OCI-M1 (cell line): Measurements from ENCODE around the gene EIF4G1.

Source experiments
- DNase-seq: peaks from one replicate; lab custom pipeline; 2025; lab: John Stamatoyannopoulos, UW

EIF4G1 gene

DNA sequence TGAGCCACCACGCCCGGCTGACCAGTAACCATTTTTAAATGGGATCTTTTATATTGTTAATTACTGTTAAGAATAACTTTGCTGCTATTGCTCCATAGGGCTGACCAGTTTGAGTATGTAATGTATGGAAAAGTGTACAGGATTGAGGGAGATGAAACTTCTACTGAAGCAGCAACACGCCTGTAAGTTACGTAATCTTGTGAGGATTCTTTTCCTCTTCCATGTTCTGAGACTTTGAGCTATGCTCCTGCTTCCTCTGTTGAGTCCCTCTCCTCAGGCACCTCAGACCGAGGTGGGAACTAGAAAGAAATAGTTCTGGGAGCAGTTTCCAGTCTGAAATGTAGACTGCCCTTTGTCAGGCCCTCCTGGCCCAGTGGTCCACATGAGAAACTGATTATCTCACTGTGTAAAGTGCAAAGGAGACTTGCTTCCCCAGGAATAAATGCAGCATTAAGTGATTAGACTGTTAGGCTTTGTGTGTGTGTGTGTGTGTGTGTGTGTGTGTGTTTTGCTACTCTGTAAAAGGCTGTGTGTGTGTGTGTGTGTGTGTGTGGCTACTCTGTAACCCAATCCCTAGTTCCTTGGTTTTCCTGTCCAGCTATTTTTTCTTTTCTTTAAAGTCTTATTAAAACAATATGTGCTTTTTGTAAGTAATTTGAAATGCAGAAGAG is 52.3 kb downstream of the EIF4G1 start:
- DNase-seq = no peak

DNA sequence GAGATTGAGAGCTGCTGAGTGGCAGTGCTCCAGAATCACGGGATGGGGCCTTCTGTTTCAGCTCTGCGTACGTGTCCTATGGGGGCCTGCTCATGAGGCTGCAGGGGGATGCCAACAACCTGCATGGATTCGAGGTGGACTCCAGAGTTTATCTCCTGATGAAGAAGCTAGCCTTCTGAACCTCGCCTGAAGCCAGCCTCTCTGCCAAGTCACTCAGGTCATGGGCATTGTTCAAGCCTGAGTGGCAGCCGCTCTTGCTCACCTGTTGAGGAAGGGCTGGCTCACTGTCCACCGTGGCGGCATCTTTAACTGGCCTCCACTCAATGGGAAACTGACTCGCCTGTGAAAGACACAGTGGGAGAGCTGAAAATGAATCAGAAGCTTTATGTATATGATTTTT is 53.7 kb downstream of the EIF4G1 start:
- DNase-seq = no peak

DNA sequence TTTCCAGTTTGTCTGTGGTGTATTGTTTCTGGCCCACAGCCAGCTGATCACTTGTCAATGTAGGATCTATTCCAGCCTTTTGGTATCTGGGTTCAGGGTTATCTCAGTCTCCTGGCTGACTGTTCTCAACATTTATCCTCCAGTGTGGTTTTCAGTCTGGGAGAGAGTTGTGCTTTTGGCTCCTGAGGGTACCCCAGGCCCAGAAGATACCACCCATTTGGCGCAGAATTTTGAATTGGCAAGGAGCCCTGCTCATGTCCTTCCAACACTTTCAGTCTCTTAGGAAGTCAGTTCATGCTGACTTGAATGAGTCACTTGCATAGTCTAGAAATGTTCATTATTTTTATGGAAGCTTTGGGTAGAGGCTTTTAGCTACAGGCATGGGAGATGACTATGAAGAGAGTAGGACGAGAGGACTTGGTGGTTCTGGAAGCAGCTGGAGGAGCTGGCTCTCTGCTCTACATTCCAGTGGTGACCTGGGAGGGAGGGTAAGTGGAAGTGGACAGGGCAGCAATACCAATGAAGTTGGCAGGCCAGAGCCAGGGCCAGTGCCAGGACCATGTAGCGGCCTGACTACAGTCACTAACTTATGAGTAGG is 54.3 kb downstream of the EIF4G1 start:
- DNase-seq = no peak

DNA sequence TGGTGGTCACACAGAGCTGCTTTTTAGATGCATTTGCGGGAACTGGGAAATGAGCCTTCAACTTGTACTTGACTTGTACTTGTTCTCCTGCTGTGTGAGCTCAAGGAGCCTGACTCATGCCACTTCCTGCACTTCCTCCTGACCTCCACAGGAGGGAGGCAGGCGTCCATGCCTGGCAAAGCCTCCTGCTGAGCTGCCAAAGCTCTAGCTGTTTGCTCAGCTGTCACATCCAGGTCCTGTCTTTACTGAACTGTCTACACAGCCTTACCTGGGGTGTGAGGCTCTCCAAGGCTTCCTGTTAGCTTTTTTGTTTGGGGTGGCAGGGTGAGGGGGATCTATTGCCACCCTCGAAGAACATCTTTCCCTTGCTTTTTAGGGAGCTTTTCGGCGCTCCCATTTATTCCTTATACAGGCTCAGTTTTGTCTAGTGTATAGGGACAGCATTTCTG is 57.2 kb downstream of the EIF4G1 start:
- peak; percentile 67 for DNase-seq

DNA sequence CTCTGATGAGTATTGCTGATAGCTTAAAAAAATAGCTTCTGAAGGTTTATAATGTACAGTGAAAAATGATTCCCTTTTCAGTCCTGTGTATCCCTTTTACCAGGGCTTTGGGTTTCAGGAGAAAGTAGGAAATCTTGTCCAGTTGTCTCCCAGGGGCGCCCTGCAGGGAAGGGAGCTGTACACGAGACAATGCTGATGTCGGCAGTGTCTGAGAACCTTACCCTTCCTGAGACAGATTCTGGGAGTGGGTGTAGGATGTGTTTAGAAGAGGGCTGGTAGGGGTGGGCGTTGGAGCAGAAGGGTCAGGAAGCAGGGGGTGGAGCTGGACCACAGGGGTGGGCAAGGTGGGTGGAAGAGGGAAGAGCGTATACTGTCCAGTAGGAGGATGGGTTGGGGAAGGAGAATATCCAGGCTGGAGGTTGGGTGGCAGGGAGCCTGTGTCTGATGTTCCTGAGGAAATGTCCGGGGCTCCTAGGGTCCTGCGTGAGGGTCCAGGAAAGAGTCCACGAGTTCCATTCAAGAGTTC is 58.0 kb downstream of the EIF4G1 start:
- DNase-seq = no peak

DNA sequence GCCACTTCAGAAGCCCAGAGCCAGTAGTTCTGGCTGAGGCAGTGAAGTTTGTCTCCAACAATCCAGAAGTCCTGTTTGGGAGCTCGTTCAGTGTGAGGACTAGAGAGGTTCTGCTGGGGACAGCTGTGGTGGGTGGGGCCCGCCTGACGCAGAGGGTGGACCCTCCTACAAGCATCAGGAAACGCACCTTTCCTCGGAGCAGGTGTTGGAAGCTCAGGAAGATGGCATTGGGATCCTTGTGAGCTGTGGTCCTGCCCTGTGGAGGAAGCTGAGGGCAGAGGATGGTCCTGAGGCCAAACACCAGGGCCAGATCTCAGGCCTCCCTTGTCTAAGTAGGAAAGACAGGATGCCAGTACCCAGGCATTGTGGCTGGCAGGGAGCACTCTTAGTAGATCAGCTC is 58.5 kb downstream of the EIF4G1 start:
- no peak for DNase-seq

DNA sequence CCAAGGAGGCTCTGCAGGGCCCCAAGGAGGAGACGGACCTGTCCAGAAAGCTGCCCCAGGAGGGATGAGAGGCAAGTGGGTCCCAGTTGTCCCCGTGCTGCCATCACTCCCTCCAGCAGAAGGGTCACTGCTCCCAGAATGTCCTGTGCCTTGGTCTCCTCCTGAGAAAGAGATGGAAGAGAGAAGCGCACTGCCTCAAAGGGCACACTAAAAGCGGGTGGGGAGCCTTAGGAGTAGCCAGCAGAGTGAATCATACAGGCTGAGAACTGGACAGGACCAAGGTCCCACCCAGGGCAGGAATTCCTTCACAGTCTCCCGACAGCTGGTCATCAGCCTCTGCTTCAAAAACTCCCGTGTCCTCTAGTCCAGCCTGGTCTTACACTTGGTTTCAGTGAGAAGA is 59.0 kb downstream of the EIF4G1 start:
- DNase-seq = no peak

DNA sequence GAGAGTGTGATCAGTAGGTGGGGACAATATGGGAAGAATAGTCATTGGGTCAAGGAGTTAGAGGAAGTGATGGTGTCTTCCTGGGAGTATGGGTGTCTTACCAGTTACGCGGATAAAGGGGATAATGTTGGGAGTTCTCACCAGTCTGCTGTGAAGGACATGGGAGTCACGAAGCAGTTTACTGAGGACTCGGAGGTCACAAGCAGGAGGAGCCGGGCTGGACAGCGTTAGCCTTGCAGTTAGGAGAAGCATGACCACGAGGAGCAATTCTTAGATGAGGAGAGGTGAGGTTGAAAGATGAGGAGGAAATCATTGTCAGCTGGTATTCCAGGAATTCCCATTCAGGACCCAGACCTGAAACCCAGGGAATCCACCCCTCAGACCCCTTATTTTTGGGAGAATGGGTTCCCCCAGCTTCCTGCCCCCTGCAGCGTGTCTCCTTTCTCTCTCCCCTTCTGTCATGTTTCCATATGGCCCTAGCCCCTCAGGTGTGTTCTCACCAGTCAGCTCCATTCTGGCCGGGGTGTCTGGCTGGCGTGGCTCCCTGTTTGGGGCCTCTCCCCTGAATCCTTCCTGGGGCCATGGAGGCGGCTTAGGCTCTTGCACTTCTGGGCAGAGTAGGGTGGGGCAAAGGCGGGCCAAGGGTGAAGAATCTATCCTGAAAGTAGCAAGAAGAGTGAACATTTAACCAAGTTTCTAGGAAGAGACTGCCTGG is 61.5 kb downstream of the EIF4G1 start:
- no peak for DNase-seq

DNA sequence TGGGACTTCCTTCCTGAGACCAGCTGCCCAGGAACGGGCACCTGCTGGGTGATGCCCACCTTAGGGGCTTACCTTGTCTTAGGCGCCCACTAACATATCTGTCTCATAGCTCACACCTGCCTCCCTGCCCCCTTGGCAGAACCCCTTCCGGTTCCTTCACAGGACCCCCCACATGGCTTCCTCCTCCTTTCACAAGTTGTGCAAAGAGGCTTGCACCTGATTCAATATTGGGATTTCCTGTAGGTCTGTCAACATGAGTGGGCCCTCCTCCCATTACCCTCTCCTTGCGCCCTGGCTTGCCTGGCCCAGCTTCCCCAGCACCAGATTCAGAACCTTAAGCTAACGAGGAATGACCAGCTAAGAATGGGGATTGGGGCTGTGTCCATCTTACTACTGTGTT is 63.0 kb downstream of the EIF4G1 start:
- DNase-seq = no peak

DNA sequence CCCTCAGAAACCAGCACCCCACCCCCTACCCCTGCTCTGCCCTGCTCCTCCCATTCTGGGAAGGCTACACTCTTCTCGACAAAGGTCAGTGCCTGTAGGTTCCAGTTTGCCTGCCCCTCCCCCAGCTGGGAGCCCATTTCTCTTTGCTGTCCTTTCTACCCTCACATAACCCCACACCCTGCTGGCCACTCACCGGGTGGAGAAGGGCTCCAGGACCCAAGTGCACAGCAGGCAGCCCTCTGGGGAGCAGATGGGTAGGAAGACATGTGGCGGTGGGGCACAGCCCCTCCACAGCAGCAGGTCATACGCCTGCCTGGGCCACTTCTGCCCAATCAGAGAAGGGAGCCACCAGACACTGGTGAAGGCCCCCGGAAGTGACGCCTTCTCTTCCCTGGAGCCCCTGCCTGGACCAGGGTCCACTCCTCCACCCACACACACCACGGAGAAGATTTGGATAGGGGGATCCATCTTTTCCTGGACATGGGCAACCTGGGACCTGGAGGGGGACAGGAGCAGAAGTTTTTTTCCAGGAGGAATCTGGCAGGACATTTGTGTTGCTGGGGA is 63.6 kb downstream of the EIF4G1 start, which contains the start of gene THPO:
THPO (minus strand) TSS at position 326 of the 564 bp plus-strand sequence. CDS start 1,948 bp downstream, outside the sequence.
- peak; percentile 66 for DNase-seq

DNA sequence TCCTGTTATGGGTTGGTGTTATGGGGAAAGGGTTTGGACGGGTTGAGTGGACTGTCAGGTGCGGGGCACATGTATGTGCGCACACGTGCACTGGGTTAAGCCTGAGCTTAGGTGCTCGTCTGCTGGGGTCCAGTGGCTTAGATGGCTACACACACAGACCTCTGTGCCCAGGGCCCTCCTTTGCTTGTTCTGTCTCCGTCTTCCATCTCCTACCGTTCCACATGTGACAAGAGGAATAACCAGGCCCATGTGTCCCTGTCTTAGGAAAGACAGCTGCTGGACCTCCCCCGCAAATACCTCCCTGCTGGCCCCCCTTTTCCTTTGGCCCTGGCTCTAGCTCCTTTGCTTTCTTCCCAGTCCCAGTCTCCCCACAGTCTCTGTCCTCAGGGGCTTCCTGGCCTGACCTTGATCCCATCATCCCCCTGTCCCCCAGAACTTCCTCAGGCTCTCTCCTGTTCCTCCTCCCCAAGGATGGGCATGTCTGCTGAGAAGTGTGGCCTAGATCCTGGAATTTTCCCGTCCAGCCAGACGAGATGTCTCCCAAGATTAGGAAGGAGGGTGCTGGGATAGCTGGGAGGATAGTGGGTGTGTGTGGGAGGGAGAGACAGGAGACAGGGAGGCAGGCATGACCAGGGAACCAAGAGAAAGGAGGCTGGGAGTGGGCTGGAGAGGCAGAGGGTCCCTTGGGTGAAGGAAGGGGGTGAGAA is 64.4 kb downstream of the EIF4G1 start:
- no peak for DNase-seq

DNA sequence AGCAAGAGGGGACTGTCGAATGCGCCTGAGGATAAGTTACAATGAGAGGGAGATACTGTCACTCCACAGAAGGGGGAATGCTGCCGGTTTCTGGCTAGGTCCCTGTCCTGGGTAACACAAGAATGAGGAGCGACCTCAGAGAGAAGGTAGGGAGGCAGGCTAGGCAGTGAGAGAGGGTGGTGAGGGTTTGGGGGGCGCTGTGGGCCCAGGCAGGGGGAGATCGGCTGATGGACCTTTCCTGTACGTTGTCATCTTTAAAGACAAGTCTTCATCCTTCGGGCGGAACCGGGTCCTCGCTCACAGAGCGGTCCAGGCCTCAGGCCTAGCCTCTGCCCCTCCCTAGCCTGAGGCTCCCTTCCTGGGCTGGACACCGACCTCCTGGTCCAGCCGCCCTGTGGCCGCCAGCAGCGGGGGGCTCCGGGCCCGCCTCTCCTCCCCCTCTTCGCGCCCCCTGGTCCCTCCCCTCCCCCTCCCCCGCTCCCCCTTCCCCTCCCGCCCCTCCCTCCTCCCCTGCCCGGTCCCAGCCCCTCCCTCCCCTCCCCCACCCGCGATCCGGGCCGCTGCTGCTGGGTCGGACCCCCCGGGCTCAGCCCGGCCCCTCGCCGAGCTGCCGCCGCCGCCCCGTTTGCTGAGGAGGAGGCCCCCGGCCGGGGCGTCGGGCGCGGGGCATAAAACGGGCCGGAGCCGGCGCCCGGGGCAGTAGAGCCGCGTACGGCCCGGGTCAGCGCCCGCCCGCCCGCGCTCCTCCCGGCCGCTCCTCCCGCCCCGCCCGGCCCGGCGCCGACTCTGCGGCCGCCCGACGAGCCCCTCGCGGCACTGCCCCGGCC is 65.2 kb downstream of the EIF4G1 start, which contains the start of gene CHRD:
CHRD (plus strand) TSS at position 697 of the 827 bp plus-strand sequence. CDS start 265 bp downstream, outside the sequence.
- no peak for DNase-seq

DNA sequence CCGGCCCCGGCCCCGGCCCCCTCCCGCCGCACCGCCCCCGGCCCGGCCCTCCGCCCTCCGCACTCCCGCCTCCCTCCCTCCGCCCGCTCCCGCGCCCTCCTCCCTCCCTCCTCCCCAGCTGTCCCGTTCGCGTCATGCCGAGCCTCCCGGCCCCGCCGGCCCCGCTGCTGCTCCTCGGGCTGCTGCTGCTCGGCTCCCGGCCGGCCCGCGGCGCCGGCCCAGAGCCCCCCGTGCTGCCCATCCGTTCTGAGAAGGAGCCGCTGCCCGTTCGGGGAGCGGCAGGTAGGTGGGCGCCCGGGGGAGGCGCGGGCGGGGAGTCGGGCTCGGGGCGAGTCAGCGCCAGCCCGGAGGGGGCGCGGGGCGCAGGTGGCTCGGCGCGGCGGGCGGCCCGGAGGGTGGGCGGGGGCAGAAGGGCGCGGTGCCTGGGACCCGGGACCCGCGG is 65.8 kb downstream of the EIF4G1 start:
- peak; percentile 9 for DNase-seq

DNA sequence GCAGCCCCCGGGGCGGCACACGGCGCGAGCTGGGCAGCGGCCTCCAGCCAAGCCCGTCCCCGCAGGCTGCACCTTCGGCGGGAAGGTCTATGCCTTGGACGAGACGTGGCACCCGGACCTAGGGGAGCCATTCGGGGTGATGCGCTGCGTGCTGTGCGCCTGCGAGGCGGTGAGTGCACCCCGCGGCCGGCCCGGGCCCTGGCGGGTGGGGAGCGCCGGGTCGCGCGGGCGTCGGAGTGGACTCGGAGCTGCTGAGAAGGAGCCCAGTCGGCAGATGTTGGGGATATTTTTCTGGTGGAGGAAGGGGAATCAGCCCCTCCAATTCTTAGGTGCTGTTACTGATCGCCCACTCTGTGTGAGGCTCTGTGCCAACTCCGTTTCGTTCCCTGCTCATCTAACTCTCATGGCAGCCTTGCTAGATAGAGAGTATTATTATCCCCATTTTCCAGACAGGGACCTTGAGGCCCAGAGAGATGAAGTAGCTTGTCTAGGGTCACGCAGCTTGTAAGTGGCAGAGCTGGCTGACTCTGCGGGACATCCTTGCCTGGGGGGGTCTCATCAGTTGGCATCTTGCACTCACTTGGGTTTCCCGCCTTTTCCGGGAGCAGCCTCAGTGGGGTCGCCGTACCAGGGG is 66.3 kb downstream of the EIF4G1 start:
- no peak for DNase-seq

DNA sequence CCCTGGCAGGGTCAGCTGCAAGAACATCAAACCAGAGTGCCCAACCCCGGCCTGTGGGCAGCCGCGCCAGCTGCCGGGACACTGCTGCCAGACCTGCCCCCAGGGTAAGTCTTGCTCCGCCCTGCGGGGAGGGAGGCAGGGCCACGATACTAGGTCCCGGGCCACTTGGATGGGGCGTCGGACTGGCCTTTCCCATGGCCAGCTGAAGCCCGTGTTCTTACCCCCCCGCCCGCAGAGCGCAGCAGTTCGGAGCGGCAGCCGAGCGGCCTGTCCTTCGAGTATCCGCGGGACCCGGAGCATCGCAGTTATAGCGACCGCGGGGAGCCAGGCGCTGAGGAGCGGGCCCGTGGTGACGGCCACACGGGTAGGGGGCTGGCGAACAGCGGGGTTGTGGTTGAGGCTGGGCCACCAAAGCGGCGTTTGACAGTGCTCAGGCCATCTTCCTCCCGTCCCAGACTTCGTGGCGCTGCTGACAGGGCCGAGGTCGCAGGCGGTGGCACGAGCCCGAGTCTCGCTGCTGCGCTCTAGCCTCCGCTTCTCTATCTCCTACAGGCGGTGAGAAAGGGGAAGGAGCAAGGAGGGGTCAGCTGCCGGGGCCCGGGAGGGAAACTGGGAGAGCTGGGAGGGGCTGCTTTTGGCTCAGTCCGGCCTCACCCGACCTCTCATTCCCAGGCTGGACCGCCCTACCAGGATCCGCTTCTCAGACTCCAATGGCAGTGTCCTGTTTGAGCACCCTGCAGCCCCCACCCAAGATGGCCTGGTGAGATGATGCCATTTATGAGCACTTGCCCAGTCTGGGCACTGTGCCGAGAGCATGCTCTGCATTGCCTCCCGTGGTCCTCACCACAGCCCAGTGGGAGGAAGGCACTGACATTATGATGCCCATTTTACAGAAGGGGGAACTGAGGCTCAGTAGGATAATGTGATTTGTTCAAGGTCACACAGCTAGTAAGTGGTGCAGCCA is 67.1 kb downstream of the EIF4G1 start:
- DNase-seq = peak; percentile 46

DNA sequence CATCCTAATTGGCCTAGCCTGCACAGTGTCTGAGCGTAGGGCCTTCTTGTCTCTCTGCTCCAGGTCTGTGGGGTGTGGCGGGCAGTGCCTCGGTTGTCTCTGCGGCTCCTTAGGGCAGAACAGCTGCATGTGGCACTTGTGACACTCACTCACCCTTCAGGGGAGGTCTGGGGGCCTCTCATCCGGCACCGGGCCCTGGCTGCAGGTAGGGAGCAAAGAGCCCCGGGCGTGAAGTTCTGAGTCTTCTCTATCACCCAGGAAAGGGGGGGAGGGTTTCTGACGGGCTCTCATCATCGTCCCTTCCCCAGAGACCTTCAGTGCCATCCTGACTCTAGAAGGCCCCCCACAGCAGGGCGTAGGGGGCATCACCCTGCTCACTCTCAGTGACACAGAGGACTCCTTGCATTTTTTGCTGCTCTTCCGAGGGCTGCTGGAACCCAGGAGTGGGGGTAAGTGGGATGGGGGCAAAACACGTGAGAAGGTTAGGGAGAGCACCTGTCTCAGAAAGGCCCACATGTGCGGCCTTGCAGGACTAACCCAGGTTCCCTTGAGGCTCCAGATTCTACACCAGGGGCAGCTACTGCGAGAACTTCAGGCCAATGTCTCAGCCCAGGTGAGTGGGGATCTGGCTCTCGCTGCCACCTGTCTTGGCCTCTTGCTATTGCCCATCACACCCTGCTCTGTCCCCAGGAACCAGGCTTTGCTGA is 68.1 kb downstream of the EIF4G1 start:
- no peak for DNase-seq

DNA sequence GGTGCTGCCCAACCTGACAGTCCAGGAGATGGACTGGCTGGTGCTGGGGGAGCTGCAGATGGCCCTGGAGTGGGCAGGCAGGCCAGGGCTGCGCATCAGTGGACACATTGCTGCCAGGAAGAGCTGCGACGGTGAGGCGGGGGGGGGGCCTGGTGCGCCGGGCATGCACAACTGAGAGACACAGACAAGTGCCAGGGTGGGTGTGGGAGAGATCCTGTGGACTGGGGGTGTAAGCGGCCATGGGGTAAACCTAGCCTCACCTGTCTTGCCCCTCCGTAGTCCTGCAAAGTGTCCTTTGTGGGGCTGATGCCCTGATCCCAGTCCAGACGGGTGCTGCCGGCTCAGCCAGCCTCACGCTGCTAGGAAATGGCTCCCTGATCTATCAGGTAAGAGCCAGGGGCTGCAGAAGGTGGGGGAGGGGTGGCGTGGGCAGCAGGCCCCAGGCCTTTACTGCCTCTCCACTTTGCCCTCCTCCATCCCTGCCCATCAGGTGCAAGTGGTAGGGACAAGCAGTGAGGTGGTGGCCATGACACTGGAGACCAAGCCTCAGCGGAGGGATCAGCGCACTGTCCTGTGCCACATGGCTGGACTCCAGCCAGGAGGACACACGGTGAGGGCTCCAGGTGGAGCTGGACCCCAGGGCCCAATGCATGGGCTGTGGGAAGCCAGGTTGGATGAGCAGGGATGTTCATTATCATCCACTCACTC is 68.8 kb downstream of the EIF4G1 start:
- DNase-seq = no peak

DNA sequence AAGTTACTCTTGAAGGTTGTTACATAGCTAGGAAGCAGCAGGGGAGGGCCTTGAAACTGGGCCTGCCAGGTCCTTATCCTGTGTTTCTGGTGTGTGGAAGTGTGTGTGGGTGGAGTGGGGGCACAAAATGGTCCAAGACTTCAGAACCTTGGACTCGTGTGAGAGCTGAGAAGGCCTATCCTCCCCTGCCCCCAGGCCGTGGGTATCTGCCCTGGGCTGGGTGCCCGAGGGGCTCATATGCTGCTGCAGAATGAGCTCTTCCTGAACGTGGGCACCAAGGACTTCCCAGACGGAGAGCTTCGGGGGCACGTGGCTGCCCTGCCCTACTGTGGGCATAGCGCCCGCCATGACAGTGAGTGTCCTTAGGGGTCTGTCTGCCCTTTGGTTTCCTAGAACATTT is 69.9 kb downstream of the EIF4G1 start:
- no peak for DNase-seq
